HG02970 (cell line): ENCODE measurements around the gene CAVIN2.

Source experiments
- ATAC-seq: cut with Tn5 transposase; IDR thresholded peaks from one replicate; pipeline ENCODE4 v1.9.1; 2021; ENCODE audit warnings: mild to moderate bottlenecking, moderate library complexity, moderate number of reproducible peaks; ENCODE audit not compliant: unreplicated experiment, low FRiP score

The CAVIN2 gene, protein sequence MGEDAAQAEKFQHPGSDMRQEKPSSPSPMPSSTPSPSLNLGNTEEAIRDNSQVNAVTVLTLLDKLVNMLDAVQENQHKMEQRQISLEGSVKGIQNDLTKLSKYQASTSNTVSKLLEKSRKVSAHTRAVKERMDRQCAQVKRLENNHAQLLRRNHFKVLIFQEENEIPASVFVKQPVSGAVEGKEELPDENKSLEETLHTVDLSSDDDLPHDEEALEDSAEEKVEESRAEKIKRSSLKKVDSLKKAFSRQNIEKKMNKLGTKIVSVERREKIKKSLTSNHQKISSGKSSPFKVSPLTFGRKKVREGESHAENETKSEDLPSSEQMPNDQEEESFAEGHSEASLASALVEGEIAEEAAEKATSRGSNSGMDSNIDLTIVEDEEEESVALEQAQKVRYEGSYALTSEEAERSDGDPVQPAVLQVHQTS

DNA sequence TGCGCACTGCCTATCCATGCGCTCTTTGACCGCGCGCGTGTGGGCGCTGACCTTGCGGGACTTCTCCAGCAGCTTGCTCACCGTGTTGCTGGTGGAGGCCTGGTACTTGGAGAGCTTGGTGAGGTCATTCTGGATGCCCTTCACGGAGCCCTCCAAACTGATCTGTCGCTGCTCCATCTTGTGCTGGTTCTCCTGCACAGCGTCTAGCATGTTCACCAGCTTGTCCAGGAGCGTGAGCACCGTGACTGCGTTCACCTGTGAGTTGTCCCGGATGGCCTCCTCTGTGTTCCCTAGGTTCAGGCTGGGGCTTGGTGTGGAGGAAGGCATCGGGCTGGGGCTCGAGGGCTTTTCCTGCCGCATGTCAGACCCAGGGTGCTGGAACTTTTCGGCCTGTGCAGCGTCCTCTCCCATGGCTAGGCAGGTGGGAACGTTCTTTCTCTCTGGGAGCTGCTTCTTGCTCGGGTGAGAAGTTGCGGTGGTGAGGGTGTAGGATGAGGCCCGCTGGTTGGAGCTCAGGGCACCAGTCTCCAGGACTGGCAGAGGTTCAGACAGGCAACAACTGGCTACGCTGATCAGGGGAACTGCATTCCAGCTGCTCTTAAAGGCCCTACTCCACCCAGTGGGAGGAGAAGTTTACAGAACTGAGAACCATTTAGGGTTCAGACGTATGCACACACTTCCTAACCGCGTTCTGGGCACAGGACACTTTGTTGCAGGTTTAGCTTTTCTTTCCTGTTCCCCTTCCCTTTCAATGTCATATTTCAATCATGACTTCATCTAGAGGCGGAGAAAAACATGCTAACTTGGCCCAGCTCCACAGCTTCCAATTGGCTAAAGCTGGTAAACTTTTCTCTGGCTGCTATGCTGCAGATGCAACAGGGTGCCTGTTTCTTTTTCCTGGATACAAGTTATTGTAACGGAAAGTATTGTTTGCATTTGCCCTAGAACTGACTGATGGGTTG is at the start of gene CAVIN2:
TSS of gene CAVIN2 (minus strand) at position 574 of the 962 bp plus-strand sequence. CDS start at position 411, 163 bp downstream.
- ATAC-seq, result no peak

DNA sequence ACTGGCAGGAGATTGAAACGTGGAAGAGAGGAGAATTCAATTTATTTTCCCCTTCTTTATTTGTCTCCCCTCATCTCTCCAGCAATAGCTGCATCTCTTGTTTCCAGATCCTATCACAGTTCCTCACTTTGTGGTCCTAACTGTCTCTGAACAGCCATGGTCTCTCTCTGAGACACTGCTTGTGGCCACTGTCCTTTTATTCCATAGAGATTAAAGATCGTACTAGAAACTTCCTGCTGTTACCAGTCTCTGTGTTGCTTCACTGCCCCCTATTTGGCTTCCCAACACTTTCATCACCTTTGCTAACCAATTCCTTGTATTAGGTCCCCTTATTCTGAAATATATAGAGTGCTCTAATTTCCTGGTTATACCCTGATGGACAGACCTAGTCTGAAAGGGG is 48.9 kb upstream of the CAVIN2 start:
- no peak for ATAC-seq

DNA sequence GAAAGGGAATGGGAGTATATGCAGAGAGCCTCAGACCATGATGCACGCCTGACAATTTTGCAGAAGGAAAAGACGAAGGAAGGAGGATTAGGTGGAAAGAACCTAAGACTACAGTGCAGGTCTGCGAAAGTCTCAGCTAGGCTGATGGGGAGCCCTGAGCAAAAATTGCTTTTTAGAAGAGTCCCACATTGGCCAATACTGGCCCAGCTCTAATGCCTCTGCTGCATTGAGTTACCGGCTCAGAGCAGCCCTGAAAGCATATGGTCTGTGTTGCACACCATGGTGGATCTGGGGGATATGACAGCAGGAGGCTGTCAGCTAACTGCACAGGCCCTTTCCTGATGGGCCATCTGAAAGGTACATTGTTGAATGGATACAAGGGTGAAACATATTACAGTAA is 48.3 kb upstream of the CAVIN2 start:
- ATAC-seq, result no peak

DNA sequence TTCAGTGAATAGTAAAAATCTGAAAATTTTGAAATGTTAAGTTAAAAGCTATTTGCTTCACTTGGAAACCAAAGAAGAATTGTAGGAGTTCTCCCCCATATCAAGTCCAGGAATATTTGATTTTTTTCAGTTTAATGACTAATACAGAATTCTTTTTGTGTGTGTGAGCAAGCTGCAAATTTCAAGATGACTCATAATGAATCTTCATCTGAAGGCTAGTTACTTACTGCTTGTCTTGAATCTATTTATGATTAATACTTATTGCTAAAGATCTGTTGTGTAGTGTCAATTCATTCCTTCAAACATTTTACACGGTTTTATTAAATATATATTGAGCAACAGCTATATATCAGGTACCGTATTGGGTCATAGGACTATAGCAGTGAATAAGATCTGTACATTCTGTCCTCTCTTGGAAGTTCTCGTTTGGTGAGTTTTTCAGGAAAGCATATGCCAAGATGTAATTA is 47.8 kb upstream of the CAVIN2 start:
- no peak for ATAC-seq

DNA sequence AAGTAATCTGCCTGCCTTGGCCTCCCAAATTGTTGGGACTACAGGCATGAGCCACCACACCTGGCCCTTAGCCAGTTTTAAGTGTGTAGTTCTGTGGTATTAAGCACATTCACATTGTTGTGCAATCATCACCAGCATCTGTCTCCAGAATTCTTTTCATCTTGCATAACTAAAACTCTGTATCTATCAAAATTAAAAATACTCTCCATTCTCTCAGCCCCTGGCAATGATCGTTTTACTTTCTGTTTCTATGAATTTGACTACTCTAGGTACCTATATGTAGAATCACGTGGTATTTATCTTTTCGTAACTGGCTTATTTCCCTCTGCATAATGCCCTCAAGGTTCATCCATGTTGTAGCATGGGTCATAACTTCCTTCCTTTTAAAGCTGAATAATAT is 45.5 kb upstream of the CAVIN2 start:
- ATAC-seq, result no peak

DNA sequence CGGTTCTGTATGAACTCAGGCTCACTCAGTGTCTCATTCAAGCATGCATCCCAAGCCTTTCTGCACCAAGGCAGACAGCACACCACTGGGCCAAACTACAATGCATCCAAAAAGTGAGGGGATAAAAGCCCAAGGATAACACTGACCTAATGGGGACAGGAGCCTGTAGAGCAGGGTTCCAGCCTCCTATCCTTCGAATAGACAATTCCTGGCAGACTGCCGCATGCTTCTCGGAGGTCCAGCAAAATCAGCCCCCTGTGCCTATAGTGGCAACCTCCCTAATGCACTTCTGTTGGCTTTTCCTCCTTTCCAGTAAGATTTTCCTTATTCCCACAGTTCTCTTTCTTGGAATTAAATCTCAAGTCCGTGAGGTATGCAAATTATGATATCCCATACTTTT is 44.8 kb upstream of the CAVIN2 start:
- ATAC-seq, result no peak

DNA sequence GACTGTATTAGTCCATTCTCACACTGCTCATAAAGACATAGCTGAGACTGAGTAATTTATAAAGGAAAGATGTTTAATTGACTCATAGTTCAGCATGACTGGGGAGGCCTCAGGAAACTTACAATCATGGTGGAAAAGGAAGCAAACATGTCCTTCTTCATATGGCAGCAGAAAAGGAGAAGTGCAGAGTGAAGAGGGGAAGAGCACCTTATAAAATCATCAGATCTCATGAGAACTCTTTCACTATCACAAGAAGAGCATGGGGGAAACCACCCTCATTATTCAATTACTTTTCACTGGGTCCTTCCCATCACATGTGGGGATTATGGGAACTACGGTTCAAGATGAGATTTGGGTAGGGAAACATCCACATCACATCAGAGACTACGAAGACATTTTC is 43.0 kb upstream of the CAVIN2 start:
- no peak for ATAC-seq

DNA sequence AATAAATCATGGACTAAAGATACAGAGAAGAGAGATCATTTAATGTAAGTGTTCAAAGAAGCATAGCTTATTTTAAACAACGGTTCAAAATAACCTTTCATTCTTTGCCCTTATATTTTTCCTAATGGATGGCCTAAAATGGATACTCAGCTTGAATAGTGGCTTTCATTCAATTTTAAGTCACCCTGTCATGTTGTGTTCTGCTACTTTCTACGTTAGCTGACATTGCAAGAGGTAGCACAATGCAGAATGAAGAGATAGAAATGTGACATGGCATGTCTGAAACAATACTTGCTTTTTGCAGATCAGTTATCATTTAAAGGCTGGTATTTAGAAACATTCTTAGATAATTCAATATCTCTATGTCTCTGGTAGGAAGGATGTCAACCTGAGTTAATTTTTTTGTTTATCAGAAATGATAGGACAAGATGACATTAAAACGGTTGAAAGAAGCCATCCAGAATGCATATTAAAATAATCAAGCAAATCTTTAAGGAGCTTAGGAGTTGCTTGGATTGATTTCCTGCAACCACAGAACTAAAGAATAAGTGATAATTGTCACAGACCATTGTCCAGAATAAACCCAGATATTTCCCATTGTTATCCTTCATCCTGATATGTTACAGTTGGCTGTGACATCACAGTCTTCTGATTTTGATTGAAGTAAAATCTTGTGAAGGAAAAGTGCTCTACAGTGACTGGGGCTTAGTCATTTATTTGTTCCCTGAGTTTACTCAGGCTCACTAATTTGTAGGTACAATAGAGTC is 41.7 kb upstream of the CAVIN2 start:
- no peak for ATAC-seq

DNA sequence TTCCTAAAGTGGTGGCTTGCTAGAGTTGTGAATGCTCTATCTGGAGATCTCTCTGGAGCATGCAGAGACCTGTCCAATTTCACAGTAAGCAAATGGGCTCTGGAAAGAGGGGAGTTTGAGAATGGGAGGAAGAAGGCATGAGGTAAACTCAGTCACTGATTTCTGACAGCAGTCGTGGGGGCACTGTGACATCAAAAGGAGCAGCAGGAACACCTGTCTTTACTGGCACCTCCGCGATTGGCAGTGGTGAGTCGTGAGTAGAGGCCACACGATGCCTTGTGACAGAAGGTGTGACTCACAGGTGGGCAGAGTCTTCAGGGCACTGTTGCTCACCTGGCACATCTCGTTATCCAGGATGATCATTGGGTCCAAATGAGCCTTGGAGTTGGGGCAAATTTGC is 38.8 kb upstream of the CAVIN2 start:
- ATAC-seq, result no peak

DNA sequence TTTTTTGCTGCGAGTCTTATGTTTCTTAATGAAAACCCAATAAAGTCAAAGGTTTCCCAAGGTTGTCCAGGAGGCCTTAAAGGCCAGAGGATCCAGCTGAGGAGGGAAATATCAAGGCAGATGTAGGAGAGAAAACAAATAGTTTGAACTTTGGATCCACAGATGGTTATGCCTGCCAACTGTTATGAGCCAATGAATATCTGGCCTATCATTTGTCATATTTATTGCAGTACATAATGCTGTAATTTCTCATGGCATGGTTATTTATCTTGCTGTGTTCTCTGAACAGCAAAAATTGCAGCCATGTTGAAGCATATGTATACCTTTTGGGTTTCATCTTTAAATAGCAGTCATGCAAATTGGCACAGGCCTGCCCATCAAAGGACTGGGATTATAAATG is 38.2 kb upstream of the CAVIN2 start:
- no peak for ATAC-seq

DNA sequence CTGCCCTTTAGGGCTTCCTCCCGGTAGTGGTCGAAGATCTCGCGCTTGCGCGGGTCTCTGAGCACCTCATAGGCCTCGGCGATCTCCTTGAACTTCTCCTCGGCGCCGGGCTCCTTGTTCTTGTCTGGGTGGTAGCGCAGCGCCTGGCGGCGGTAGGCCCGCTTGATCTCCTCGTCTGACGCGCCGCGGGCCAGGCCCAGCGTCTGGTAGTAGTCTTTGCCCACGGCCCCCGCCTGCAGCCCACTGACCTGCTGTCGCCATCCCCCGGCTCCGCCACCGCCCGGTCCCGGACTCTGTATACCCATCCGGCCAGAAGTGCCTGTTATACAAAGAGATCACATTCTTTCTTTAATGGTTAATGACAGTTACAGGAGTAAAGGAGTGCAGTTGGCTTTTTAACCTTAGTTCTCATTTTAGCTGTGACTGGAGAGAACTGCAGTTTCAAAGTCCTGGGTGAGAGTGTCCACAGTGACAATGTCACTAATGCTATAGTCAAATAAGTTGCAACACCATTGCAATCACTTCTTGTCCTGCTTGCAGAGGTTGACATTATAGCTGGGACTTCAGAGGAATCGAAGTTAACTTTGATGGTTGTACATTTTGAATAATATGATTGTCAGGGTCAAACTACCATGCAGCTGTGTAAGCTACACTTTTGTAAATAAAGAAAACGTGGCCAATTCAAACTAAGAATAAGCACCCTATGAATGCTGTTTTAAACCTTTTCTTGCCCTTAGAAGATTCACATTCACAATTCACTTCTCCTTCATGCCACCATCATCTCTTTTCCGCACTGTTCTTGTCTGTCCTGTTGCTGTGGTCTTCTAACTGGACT is 35.3 kb upstream of the CAVIN2 start:
- ATAC-seq, result no peak

DNA sequence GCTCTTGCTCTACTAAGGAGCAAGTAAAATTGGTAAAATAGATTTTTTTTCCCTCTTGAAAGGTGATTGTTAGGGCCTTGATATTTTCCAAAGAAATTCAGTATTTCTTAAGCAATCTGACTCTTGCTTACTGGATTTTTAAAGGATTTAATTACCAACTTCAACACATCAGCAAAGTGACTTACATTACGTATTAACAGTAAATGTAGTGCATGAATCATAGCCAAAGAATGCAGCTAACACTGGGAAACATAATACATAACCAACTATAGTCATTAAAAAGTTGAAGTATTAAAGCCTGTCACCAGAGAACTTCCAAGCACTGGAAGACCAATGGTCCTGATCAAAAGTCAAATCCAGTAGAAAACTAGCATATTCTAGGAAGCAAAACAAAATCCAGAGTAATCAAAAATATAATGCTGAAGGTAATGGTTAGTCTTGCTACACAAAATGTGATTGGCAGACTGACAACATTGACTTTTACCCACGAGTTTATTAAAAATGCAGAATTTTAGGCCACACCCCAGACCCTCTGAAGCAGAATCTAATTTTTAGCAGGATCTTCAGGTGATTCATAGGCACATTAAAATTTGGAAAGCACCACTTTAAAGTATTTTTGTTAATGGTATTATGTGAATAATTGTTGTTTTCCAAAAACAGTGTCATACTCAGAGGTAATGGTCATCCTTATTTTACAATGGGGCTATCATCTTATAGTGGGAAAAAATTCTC is 31.8 kb upstream of the CAVIN2 start:
- no peak for ATAC-seq

DNA sequence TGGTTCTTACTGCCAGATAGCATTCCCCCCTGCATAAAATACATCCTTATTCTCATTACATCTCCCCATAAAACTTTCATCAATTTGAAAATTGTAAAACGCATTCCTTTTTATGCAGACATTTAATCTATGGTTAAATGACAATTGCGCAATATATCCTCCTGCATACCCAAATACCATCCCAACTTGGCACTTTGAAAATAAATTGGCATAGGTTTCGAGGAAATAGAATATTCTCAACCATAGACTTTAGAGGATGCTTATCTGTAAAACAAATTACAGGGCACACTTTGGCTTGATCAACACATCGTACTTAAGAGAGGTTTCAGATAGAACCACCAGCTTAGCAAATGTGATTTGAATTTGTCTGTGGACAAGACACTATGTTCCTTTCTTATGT is 31.0 kb upstream of the CAVIN2 start:
- ATAC-seq, result no peak

DNA sequence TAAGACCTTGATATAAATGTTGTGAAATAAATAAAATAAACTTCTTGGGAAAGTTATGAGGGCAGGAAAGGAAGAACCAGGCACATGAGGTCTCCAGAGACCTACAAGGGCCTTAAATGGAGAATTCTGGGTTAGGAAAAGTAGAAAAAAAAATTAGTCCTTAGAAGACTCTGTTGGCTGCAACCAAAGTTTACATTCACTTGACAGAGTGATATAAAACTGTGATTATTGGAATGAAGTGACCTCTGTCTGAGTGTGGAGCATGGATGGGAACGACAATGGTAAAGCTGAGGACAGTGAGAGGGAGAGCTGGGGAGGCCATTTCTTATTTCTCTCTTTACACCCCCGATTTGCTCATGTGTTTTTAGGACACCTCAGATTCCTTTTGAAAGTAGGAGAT is 29.0 kb upstream of the CAVIN2 start:
- no peak for ATAC-seq

DNA sequence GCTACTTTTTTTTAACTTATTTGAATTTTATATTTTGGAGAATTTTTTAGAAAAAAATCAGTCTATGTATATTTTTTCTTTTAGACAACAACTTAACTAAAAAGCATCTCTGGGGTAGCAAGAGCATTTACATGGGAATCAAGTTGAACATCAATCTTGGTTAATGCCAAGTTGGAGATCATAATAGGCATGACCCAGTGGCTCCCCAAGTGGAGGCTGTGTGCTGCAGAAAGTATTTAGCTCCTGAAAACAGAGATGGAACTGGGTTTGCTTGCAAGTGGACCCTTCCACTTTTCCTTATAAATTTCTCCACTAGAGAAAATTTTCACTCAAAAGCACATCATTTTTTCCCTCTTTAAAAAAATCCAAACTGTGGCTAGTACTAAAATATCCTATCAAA is 23.9 kb upstream of the CAVIN2 start:
- no peak for ATAC-seq

DNA sequence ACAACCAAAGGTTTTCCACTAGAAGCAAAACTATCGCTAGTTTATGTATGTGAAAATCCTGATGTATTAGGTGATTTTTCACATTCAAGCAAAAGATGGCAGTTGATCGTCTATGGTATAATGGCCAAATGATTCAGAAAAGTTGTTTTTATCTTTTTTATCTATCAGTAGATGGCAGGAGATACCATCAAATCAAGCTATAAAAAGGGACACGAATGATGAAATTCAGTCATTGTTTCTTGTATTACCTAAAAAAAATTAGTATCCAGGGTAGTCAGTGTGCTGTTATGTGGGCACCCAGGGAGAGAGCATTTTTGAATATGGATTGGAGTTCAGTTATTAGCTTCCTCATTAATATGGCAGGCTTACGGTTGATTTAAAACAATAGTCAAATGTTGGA is 22.9 kb upstream of the CAVIN2 start:
- no peak for ATAC-seq

DNA sequence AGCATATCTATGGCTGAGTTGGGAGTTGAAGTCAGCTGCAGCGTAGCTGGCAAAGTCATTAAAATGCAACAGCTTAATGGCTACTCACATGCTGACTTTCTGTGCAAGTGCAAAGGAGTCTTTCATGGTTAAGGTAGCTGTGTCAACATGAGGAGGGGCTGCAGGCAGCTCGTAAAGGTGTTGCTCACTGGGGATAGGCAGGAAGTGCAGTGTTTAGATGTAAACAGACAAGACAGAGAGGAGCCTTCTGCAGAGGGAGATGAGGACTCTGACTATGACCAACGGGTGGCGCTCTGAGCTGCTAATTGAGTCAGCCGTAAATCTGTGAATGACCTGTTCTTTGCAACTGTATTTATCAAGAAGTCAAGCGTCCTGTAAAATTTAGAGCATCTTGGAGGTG is 22.3 kb upstream of the CAVIN2 start:
- ATAC-seq, result no peak

DNA sequence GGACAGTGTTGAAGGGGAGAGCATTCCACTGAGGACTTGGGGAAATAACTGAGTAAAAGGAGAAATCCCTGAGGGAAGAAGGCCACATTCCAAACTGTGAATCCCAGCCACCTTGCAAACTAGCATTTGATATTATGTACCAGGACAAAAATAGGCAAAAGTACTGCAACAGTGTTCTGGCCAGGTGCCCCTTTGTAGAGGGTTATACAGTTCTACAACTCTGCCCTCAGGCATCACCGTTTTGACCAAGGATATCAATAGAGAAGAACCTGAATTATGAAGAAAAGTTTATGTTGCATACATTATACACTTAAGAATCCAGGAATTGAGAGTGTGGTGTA is 20.6 kb upstream of the CAVIN2 start:
- ATAC-seq, result no peak
